ENCODE measurements around the gene DGKI.

Gene DGKI

GRCh38 chr7:137335814-137336213, 511.0 kb downstream of the DGKI start:
- DNase-seq = no peak

- peak; percentile 25 for DNase-seq
Observed at GRCh38 chr7:137331378-137331777, 515.4 kb downstream of the DGKI start.
